HEK293 (cell line): ENCODE measurements around the gene TAS1R2.

Experiments used
- CTCF ChIA-PET: fragments of 350-600 bp; formaldehyde crosslinking; extraction: SDS; loops from one replicate; lab custom pipeline; 2021; ENCODE audit warnings: antibody characterized with exemption; lab: Yijun Ruan, JAX
- POLR2A ChIA-PET: fragments of 300-600 bp; formaldehyde crosslinking; extraction: SDS; loops from one replicate; lab custom pipeline; 2020; ENCODE audit warnings: antibody characterized with exemption, inconsistent platforms; lab: Yijun Ruan, JAX
- H3K27ac ChIP-seq: fragments of 200-500 bp; sonication (Bioruptor generic); 2 replicates; pipeline ENCODE4 v1.5.1; 2014; ENCODE audit warnings: low read depth, low read length, control low read depth, inconsistent platforms; ENCODE audit errors: extremely low read depth
- H3K36me3 ChIP-seq, 2 experiments: fragments of 200-500 bp in 1 of 2; sonication (Bioruptor generic) in 1 of 2; 1 replicate in 1 of 2; 2 replicates in 1 of 2; pipeline ENCODE4 v1.5.1; 2014 to 2017; ENCODE audit warnings: inconsistent platforms in 2 of 2, low read length in 2 of 2; ENCODE audit not compliant: control insufficient read depth in 2 of 2, insufficient read depth in 1 of 2
- H3K4me1 ChIP-seq: fragments of 200-500 bp; sonication (Bioruptor generic); 2 replicates; pipeline ENCODE4 v1.5.1; 2014; ENCODE audit warnings: mild to moderate bottlenecking, low read length, inconsistent platforms; ENCODE audit not compliant: control insufficient read depth, insufficient read depth
- H3K4me3 ChIP-seq: 2 replicates; pipeline ENCODE4 v1.5.1; 2011; ENCODE audit warnings: low read depth, mild to moderate bottlenecking, control low read depth, low read length, moderate library complexity
- H3K9me3 ChIP-seq: fragments of 200-500 bp; sonication (Bioruptor generic); 2 replicates; pipeline ENCODE4 v1.5.1; 2014; ENCODE audit warnings: low read depth, low read length, inconsistent platforms; ENCODE audit not compliant: control insufficient read depth, insufficient read depth
- GLI4 ChIP-seq: fragments of 450-650 bp; formaldehyde crosslinking; IDR thresholded peaks from 2 replicates; pipeline ENCODE4 v1.5.1; 2016; ENCODE audit warnings: missing biosample characterization, missing genetic modification characterization
- MYNN ChIP-seq: fragments of 450-650 bp; formaldehyde crosslinking; IDR thresholded peaks from 2 replicates; pipeline ENCODE4 v1.5.1; 2016; ENCODE audit warnings: missing biosample characterization, missing genetic modification characterization, borderline replicate concordance
- SCRT1 ChIP-seq: fragments of 450-650 bp; formaldehyde crosslinking; IDR thresholded peaks from 2 replicates; pipeline ENCODE4 v1.5.1; 2016; ENCODE audit warnings: missing biosample characterization, missing genetic modification characterization, borderline replicate concordance
- SCRT2 ChIP-seq: fragments of 450-650 bp; formaldehyde crosslinking; IDR thresholded peaks from 2 replicates; pipeline ENCODE4 v1.5.1; 2016; ENCODE audit warnings: missing biosample characterization, missing genetic modification characterization
- ZIC2 ChIP-seq: fragments of 450-650 bp; formaldehyde crosslinking; IDR thresholded peaks from 2 replicates; pipeline ENCODE4 v1.5.1; 2016; ENCODE audit warnings: missing biosample characterization, missing genetic modification characterization
- ZNF16 ChIP-seq: fragments of 450-650 bp; formaldehyde crosslinking; IDR thresholded peaks from 2 replicates; pipeline ENCODE4 v1.5.1; 2016; ENCODE audit warnings: low read depth, missing biosample characterization, missing genetic modification characterization
- ZNF175 ChIP-seq: fragments of 450-650 bp; formaldehyde crosslinking; IDR thresholded peaks from 2 replicates; pipeline ENCODE4 v1.5.1; 2016; ENCODE audit warnings: missing biosample characterization, missing genetic modification characterization
- ZNF202 ChIP-seq: fragments of 450-650 bp; formaldehyde crosslinking; IDR thresholded peaks from 2 replicates; pipeline ENCODE4 v1.5.1; 2016; ENCODE audit warnings: missing biosample characterization, missing genetic modification characterization, borderline replicate concordance
- ZNF416 ChIP-seq: fragments of 450-650 bp; formaldehyde crosslinking; IDR thresholded peaks from 2 replicates; pipeline ENCODE4 v1.5.1; 2016; ENCODE audit warnings: missing biosample characterization, missing genetic modification characterization
- ZNF514 ChIP-seq: fragments of 450-650 bp; formaldehyde crosslinking; IDR thresholded peaks from 2 replicates; pipeline ENCODE4 v1.5.1; 2016; ENCODE audit warnings: missing biosample characterization, missing genetic modification characterization
- ZNF626 ChIP-seq: fragments of 450-650 bp; sonication (Bioruptor Pico); formaldehyde crosslinking; IDR thresholded peaks from 2 replicates; pipeline ENCODE4 v1.5.1; 2018; ENCODE audit warnings: missing biosample characterization, missing genetic modification characterization, inconsistent platforms
- ZNF664 ChIP-seq: fragments of 450-650 bp; formaldehyde crosslinking; IDR thresholded peaks from 2 replicates; pipeline ENCODE4 v1.5.1; 2016; ENCODE audit warnings: missing biosample characterization, missing genetic modification characterization
- TF ChIP-seq, protein P1 (sequence below): fragments of 450-650 bp; IDR thresholded peaks from 2 replicates; pipeline ENCODE4 v1.5.1; 2018; ENCODE audit warnings: missing biosample characterization, mild to moderate bottlenecking, missing genetic modification characterization
- TF ChIP-seq, protein P2 (sequence below): fragments of 450-650 bp; formaldehyde crosslinking; IDR thresholded peaks from 2 replicates; pipeline ENCODE4 v1.5.1; 2016; ENCODE audit warnings: missing biosample characterization, missing genetic modification characterization
- TF ChIP-seq, protein P3 (sequence below): fragments of 450-650 bp; formaldehyde crosslinking; IDR thresholded peaks from 2 replicates; pipeline ENCODE4 v1.5.1; 2016; ENCODE audit warnings: missing biosample characterization, missing genetic modification characterization
- TF ChIP-seq, protein P4 (sequence below): fragments of 450-650 bp; formaldehyde crosslinking; IDR thresholded peaks from 2 replicates; pipeline ENCODE4 v1.5.1; 2016; ENCODE audit warnings: missing biosample characterization, missing genetic modification characterization, low read depth

TAS1R2 gene

DNA sequence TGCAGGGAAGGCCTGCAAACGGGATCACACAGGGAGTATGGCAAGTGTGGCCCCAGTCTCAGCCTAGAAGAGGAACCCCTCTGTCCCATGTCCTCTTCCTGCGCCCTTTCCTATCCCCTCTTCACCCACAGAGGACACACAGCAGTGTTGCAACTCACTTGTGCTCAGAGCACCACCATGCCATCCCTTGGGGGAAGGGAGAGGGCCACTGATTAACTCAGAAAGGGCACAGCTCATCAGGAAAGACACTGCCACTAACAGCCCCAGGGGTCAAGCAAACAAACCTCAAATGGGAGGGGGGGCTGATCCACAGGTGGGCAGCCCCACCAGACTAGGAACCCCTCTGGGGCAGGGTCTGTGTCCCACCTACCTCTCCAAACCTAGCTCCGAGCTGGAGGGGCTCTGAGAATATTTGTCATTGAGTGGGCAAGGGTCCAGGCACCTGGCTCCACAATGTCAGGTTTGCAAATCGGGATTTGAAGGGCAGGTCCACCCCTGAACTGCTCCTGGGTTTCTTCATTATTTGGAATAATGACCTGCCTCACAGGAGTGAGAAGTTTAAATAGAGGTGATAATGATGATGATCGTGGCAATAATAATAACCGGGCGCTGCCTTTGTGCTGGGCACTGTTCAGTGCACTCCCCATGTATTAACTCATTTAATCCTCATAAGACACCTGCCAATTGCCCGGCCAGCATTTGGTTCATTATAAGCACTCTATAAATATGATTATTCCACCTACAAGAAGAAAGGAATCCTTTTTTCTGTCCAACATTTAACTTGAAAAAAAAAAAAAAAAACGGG lies 41.9 kb upstream of the TAS1R2 start:
- H3K4me3 ChIP-seq, result peak overlapping the region; percentile 58
- peaks cover 0 to 4% of the 10 kb centered on the region in 2 experiments; a peak in 1 of 3 replicates for H3K36me3 ChIP-seq
- H3K27ac ChIP-seq, result no peak overlapping the region
- H3K4me1 ChIP-seq, result 0 out of 2 replicates have a peak, but pooled peaks cover 3% of the 10 kb centered on the region
- TF ChIP-seq ZNF175 (no peak), ZNF416 (tag by site-specific recombination) (no peak), SCRT1 (tag by site-specific recombination) (peak; percentile 72; the same call in 1 of the 2 replicates), ZIC2 (peak; percentile 26; the same call in 1 of the 2 replicates), ZNF514 (no peak), MYNN (tag by site-specific recombination) (no peak), ZNF202 (no peak), SCRT2 (peak; percentile 78), ZNF664 (tag by site-specific recombination) (peak; percentile 78)
- ChIA-PET POLR2A (interaction anchor here (1.5 kb wide), 1 partner anchor 36 kb away, joined by 4 read pairs; no protein-coding TSS in a partner anchor), CTCF (interaction anchor here (0.7 to 4.5 kb wide), 4 partner anchors 11 to 108 kb away, joined by 3 to 29 read pairs (median 3); no protein-coding TSS in a partner anchor)
- no peaks in the 10 kb centered on the region for H3K9me3 ChIP-seq

DNA sequence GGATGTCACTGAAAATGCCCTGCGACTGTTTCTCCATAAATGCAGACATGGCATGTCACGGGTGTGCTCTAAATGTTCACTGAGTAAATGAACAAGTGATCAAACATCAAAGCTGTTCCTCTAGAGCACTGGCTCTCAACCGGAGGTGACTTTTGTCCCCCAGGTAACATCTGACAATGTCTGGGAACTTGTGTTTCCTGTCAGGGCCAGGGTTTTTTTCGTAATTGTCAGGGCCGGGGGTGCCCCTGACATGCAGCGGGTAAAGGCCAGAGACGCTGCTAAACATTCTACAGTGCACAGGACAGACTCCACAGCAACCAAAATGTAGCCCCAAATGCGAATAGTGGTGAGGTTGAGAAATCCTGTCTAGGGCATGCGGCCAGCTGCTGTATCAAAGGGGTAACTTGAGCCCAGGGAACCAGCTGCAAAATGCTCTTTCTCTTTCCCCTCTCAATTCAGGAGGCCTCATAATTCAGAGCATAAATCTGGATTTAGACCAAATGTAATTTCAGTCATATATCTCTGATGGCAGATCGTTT lies 40.9 kb upstream of the TAS1R2 start:
- TF ChIP-seq, protein P1, sequence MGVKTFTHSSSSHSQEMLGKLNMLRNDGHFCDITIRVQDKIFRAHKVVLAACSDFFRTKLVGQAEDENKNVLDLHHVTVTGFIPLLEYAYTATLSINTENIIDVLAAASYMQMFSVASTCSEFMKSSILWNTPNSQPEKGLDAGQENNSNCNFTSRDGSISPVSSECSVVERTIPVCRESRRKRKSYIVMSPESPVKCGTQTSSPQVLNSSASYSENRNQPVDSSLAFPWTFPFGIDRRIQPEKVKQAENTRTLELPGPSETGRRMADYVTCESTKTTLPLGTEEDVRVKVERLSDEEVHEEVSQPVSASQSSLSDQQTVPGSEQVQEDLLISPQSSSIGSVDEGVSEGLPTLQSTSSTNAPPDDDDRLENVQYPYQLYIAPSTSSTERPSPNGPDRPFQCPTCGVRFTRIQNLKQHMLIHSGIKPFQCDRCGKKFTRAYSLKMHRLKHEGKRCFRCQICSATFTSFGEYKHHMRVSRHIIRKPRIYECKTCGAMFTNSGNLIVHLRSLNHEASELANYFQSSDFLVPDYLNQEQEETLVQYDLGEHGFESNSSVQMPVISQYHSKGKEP (tag by site-specific recombination), result peak; percentile 32; the same call in 1 of the 2 replicates
- TF ChIP-seq, protein P2, sequence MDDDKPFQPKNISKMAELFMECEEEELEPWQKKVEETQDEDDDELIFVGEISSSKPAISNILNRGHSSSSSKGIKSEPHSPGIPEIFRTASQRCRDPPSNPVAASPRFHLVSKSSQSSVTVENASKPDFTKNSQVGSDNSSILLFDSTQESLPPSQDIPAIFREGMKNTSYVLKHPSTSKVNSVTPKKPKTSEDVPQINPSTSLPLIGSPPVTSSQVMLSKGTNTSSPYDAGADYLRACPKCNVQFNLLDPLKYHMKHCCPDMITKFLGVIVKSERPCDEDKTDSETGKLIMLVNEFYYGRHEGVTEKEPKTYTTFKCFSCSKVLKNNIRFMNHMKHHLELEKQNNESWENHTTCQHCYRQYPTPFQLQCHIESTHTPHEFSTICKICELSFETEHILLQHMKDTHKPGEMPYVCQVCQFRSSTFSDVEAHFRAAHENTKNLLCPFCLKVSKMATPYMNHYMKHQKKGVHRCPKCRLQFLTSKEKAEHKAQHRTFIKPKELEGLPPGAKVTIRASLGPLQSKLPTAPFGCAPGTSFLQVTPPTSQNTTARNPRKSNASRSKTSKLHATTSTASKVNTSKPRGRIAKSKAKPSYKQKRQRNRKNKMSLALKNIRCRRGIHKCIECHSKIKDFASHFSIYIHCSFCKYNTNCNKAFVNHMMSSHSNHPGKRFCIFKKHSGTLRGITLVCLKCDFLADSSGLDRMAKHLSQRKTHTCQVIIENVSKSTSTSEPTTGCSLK, result no peak
- TF ChIP-seq ZNF626 (tag by site-specific recombination), result no peak

DNA sequence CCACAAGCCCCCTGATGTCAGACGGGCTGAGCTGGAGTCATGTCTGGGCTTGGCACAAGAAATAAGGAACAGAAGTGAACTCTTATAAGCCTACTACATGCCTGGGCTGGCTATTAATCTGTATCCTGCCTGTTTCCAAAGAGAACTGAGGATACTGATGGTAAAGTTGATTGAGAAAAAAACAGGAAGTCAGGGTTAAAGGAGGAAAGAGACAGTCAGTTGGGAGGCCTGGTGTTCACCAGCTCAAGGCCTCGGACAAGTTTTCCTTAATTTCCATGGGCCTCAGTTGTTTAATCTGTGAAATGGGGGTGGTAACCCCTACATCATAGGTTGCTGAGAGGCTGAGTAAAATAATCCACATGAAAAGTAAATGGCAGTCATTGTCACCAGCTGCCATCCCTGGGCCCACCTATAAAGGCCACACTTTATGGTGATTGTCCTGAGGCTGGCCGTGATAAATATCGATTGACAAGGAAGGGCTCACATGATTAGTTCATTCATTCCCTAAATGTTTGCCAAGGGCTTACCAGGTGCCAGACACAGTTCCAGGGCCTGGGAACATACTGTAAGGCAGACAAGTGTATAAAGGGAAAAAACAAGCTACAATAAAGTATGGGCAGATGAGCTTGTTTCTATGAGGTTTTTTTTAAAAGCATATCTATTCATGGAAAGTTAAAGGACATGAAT lies 40.0 kb upstream of the TAS1R2 start:
- ChIA-PET CTCF (interaction anchor here (0.6 to 4.5 kb wide), 5 partner anchors 9 to 1999 kb away, joined by 3 to 29 read pairs (median 4); no protein-coding TSS in a partner anchor), POLR2A (no interaction called here)
- peaks cover 0 to 4% of the 10 kb centered on the region in 2 experiments; a peak in 1 of 3 replicates for H3K36me3 ChIP-seq
- H3K4me1 ChIP-seq, result 0 out of 2 replicates have a peak, but pooled peaks cover 3% of the 10 kb centered on the region
- H3K27ac ChIP-seq, result no peak overlapping the region
- no peak overlapping the region for H3K4me3 ChIP-seq
- no peaks in the 10 kb centered on the region for H3K9me3 ChIP-seq
- TF ChIP-seq, protein P3, sequence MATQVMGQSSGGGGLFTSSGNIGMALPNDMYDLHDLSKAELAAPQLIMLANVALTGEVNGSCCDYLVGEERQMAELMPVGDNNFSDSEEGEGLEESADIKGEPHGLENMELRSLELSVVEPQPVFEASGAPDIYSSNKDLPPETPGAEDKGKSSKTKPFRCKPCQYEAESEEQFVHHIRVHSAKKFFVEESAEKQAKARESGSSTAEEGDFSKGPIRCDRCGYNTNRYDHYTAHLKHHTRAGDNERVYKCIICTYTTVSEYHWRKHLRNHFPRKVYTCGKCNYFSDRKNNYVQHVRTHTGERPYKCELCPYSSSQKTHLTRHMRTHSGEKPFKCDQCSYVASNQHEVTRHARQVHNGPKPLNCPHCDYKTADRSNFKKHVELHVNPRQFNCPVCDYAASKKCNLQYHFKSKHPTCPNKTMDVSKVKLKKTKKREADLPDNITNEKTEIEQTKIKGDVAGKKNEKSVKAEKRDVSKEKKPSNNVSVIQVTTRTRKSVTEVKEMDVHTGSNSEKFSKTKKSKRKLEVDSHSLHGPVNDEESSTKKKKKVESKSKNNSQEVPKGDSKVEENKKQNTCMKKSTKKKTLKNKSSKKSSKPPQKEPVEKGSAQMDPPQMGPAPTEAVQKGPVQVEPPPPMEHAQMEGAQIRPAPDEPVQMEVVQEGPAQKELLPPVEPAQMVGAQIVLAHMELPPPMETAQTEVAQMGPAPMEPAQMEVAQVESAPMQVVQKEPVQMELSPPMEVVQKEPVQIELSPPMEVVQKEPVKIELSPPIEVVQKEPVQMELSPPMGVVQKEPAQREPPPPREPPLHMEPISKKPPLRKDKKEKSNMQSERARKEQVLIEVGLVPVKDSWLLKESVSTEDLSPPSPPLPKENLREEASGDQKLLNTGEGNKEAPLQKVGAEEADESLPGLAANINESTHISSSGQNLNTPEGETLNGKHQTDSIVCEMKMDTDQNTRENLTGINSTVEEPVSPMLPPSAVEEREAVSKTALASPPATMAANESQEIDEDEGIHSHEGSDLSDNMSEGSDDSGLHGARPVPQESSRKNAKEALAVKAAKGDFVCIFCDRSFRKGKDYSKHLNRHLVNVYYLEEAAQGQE (tag by site-specific recombination), result no peak
- TF ChIP-seq GLI4 (tag by site-specific recombination) (no peak), ZNF16 (tag by site-specific recombination) (no peak)
- TF ChIP-seq, protein P4, sequence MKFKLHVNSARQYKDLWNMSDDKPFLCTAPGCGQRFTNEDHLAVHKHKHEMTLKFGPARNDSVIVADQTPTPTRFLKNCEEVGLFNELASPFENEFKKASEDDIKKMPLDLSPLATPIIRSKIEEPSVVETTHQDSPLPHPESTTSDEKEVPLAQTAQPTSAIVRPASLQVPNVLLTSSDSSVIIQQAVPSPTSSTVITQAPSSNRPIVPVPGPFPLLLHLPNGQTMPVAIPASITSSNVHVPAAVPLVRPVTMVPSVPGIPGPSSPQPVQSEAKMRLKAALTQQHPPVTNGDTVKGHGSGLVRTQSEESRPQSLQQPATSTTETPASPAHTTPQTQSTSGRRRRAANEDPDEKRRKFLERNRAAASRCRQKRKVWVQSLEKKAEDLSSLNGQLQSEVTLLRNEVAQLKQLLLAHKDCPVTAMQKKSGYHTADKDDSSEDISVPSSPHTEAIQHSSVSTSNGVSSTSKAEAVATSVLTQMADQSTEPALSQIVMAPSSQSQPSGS, result no peak
- TF ChIP-seq, protein P2, result no peak

More for the DNA sequence above, 40.9 kb upstream of the TAS1R2 start:
- POLR2A ChIA-PET, result no interaction called here
- H3K9me3 ChIP-seq, result no peaks in the 10 kb centered on the region
- 0 out of 2 replicates have a peak, but pooled peaks cover 3% of the 10 kb centered on the region for H3K4me1 ChIP-seq
- no peak overlapping the region for H3K27ac ChIP-seq
- CTCF ChIA-PET, result interaction anchor here (0.9 to 4.5 kb wide), 2 partner anchors 16 to 109 kb away, joined by 3 to 29 read pairs; no protein-coding TSS in a partner anchor
- peaks cover 0 to 4% of the 10 kb centered on the region in 2 experiments; a peak in 1 of 3 replicates for H3K36me3 ChIP-seq
- H3K4me3 ChIP-seq, result no peak overlapping the region
